ENCODE data around the gene ZNF787.
A peak's percentile ranks its signal among the peaks of the same experiment; 100 is the strongest.
"Not testable (repeated sequence)": the region's sequence is repeated elsewhere in the genome, so short reads cannot be mapped to it uniquely, and the experiment has no call there.

Gene ZNF787

GRCh38 chr19:56105831-56106396 lies 15.2 kb downstream of the ZNF787 start:
- not testable (repeated sequence) for DNase-seq (ENCODE audit: low spot score)

- peak; percentile 32 for DNase-seq (ENCODE audit: low spot score)
Observed at GRCh38 chr19:56105090-56105701, 15.9 kb downstream of the ZNF787 start.

- no peak for DNase-seq (ENCODE audit: low spot score)
Observed at GRCh38 chr19:56104423-56104822, 16.7 kb downstream of the ZNF787 start.

- DNase-seq (ENCODE audit: low spot score) = no peak
Observed at GRCh38 chr19:56103027-56103614, 18.0 kb downstream of the ZNF787 start.

GRCh38 chr19:56101746-56102535 lies 19.2 kb downstream of the ZNF787 start:
- DNase-seq (ENCODE audit: low spot score) = no peak

- no peak for DNase-seq (ENCODE audit: low spot score)
Observed at GRCh38 chr19:56101095-56101494, 20.0 kb downstream of the ZNF787 start.

GRCh38 chr19:56099638-56100539 lies 21.2 kb downstream of the ZNF787 start:
- DNase-seq (ENCODE audit: low spot score) = no peak

- DNase-seq (ENCODE audit: low spot score) = no peak
Observed at GRCh38 chr19:56098731-56099568, 22.1 kb downstream of the ZNF787 start.

GRCh38 chr19:56098237-56098636 lies 22.9 kb downstream of the ZNF787 start:
- DNase-seq (ENCODE audit: low spot score) = not testable (repeated sequence)

- DNase-seq (ENCODE audit: low spot score) = no peak
Observed at GRCh38 chr19:56097776-56098175, 23.3 kb downstream of the ZNF787 start.

GRCh38 chr19:56097306-56097705 lies 23.8 kb downstream of the ZNF787 start:
- no peak for DNase-seq (ENCODE audit: low spot score)

- DNase-seq (ENCODE audit: low spot score) = no peak
Observed at GRCh38 chr19:56096665-56097064, 24.4 kb downstream of the ZNF787 start.

- no peak for DNase-seq (ENCODE audit: low spot score)
Observed at GRCh38 chr19:56094449-56094848, 26.6 kb downstream of the ZNF787 start.

GRCh38 chr19:56092685-56093631 lies 28.1 kb downstream of the ZNF787 start:
- DNase-seq (ENCODE audit: low spot score) = no peak

GRCh38 chr19:56091751-56092546 lies 29.1 kb downstream of the ZNF787 start:
- no peak for DNase-seq (ENCODE audit: low spot score)

- no peak for DNase-seq (ENCODE audit: low spot score)
Observed at GRCh38 chr19:56091066-56091490, 30.0 kb downstream of the ZNF787 start.

GRCh38 chr19:56089344-56089743 lies 31.8 kb downstream of the ZNF787 start:
- no peak for DNase-seq (ENCODE audit: low spot score)

- no peak for DNase-seq (ENCODE audit: low spot score)
Observed at GRCh38 chr19:56088497-56089215, 32.4 kb downstream of the ZNF787 start.

Data from activated CD4-positive, alpha-beta T cell treated with anti-CD3 and anti-CD28 coated beads, Interleukin-2, Interleukin-4, amounts not matched to agents 100 ng/mL and 50 ng/mL, durations not matched to agents 16 hours and 8 hours (primary cell).